Gastrocnemius medialis (tissue), 4 donors: Measurements from ENCODE around the gene ACAN. TPM values are rescaled to one million over a fixed set of nuclear protein-coding genes. Genes with fewer than 3 reads are reported as not detected.

ENCODE experiments used
- ATAC-seq, 2 donors: fragments of 150-250 bp; one replicate each; pipeline ENCODE4 v1.9.1; 2016
- DNase-seq, 2 donors: peaks; one replicate each; pipeline ENCODE4 v3.0.0-alpha.2; 2019
- H3K27ac ChIP-seq, 4 donors: fragments of 200-600 bp; sonication (generic); 1 replicate in 1 of 4; 2 replicates in 3 of 4; pipeline ENCODE4 v1.5.1; 2016 to 2018; ENCODE audit warnings: mild to moderate bottlenecking in 2 of 4, moderate library complexity in 1 of 4
- H3K27me3 ChIP-seq, 3 donors: fragments of 200-600 bp; sonication (generic) in 2 of 3; 1 replicate in 1 of 3; 2 replicates in 2 of 3; pipeline versions ENCODE4 v1.5.1 to v1.6.0; 2016 to 2019; ENCODE audit warnings: mild to moderate bottlenecking in 1 of 3, moderate library complexity in 1 of 3
- H3K36me3 ChIP-seq, 2 donors: fragments of 200-600 bp; sonication (generic) in 1 of 2; one replicate each; pipeline ENCODE4 v1.5.1; 2017 to 2018
- H3K4me1 ChIP-seq, 2 donors: fragments of 200-600 bp; sonication (generic) in 1 of 2; one replicate each; pipeline ENCODE4 v1.5.1; 2016 to 2017; ENCODE audit warnings: mild to moderate bottlenecking in 2 of 2
- H3K4me3 ChIP-seq, 4 donors: fragments of 200-600 bp; sonication (generic) in 3 of 4; 1 replicate in 1 of 4; 2 replicates in 3 of 4; pipeline ENCODE4 v1.5.1; 2016 to 2019; ENCODE audit warnings: mild to moderate bottlenecking in 2 of 4
- H3K9me3 ChIP-seq, 3 donors: fragments of 200-600 bp; sonication (generic) in 2 of 3; 1 replicate in 1 of 3; 2 replicates in 2 of 3; pipeline ENCODE4 v1.5.1; 2016 to 2019
- CTCF ChIP-seq, 5 experiments: fragments of 450-650 bp in 3 of 5; fragments of 200-600 bp in 2 of 5; sonication (generic) in 2 of 5; IDR thresholded peaks in 4 of 5; conservative IDR thresholded peaks in 1 of 5; 1 replicate in 4 of 5; 2 replicates in 1 of 5; pipeline ENCODE4 v1.5.1; 2016 to 2019; ENCODE audit warnings: antibody characterized with exemption in 5 of 5, mild to moderate bottlenecking in 3 of 5, moderate library complexity in 3 of 5
- POLR2A ChIP-seq, 2 donors: fragments of 450-650 bp; IDR thresholded peaks; one replicate each; pipeline ENCODE4 v1.6.1; 2017; ENCODE audit warnings: antibody characterized with exemption in 2 of 2, mild to moderate bottlenecking in 2 of 2, moderate library complexity in 2 of 2
- in situ Hi-C, 4 donors: fragments of 200-750 bp; cut with MboI; loops; one replicate each; pipeline versions ENCODE4 v1.15.0 to v1.8.0; 2017; ENCODE audit warnings: low sequenced_read_pairs in 4 of 4
- intact Hi-C: fragments of 100-400 bp; cut with DNase I; formaldehyde crosslinking; loops from one replicate; pipeline ENCODE4 v1.15.1; 2023; ENCODE audit warnings: low total_unique reads
- total RNA-seq, 4 donors: library from RNA; depleted of rRNA; stranded (reverse); fragments of >200 nt; gene quantifications; one replicate each; pipeline versions ENCODE4 v1.1.0 to v1.2.3, GENCODE V29; 2016

The ACAN gene
- total RNA-seq, 4 donors from 2014 or later, result 0.04 to 1.7 TPM; not detected in 2

DNA sequence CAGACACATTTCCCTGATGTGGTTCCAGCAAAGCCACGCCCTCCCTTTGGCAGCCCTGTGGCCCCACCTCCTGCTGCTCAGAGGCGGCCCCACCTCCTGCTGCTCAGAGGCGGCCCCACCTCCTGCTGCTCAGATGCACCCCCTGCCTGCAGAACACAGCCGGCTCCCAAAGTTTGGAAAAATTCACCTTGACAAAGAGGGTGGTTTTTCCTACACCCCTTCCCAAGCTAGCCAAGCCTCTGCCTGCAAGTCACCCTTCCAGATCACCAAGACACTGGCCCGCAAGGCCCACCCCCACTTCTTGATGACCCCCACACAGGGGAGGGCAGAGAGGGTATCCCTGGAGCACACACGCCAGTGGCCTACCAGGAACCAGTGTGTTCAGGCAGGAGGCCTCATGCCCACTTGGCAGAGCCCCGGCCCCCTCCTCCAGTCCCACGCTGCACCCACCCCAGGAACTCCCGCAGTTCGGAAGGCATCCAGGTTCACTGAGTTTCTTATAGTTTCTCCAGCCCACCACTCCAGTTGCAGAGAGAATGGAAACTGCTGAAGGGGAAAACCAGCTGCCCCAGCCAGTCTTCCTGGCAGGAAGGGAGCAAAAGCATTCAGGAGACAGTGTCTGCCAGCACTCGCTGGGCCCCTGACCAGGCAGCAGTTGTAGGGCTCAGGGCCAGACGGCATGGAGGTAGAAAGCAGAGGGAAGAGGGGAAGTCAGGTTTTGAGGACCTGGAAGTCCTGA is 94.4 kb downstream of the ACAN start:
- peak; percentile 52 to 77 (median 60) for TF ChIP-seq CTCF (IDR thresholded peaks at IDR 0.05 in 4 of 5, conservative IDR thresholded peaks at IDR 0.05 in 1 of 5)
- TF ChIP-seq POLR2A (IDR thresholded peaks at IDR 0.05), result no peak
- H3K9me3 ChIP-seq, result no peaks in the 10 kb centered on the region
- intact Hi-C loops (loop anchor here (5.0 kb wide), 2 partner anchors 275 kb away; partner anchors contain the start of gene AEN), in situ Hi-C loops (loop anchor here in 2 of 4 donors (10.0 kb wide), 2 partner anchors 277 to 287 kb away; no protein-coding TSS in a partner anchor)
- peaks cover 0 to 37% of the 10 kb centered on the region in 2 donors for H3K36me3 ChIP-seq
- H3K27ac ChIP-seq, result peak overlapping the region; percentile 71 to 85 (median 79)
- peaks cover 10 to 15% (median 14%) of the 10 kb centered on the region in 3 donors for H3K27me3 ChIP-seq
- peaks cover 22 to 49% of the 10 kb centered on the region in 2 donors for H3K4me1 ChIP-seq
- no peak overlapping the region for H3K4me3 ChIP-seq
- DNase-seq (peak; percentile 56 to 88), ATAC-seq (peak; percentile 43 to 62)

DNA sequence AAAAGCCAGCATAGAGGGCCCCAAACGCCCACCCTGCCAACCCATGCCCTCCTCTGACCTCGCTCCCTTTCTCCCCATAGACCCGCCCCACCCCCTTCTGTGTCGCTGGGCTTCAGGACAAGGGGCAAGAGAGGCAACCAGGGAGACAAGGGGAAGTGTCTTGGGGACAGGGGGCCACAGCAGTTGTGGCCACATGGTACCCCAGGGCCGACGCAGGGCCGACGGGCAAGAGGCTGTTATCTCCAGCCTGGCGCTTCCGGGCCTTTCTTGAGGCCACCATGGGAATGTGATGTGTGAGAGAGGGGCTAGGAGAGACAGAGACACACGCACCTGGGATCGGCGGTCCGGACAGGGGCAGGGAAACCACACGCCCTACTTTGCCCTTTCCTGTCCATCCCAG is 95.5 kb downstream of the ACAN start:
- Histone ChIP-seq H3K27ac (peak overlapping the region; percentile 34 to 85 (median 79)), H3K27me3 (peaks cover 10 to 15% (median 11%) of the 10 kb centered on the region in 3 donors), H3K4me3 (no peak overlapping the region), H3K9me3 (no peaks in the 10 kb centered on the region), H3K4me1 (peaks cover 22 to 48% of the 10 kb centered on the region in 2 donors), H3K36me3 (peaks cover 0 to 48% of the 10 kb centered on the region in 2 donors)
- ATAC-seq (no peak), DNase-seq (no peak)
- in situ Hi-C loops, result loop anchor here in 2 of 4 donors (10.0 kb wide), 2 partner anchors 276 to 286 kb away; no protein-coding TSS in a partner anchor
- TF ChIP-seq POLR2A (IDR thresholded peaks at IDR 0.05) (no peak), CTCF (IDR thresholded peaks at IDR 0.05 in 4 of 5, conservative IDR thresholded peaks at IDR 0.05 in 1 of 5) (no peak)
- intact Hi-C loops, result loop anchor here (5.0 kb wide), 2 partner anchors 274 to 276 kb away; partner anchors contain the start of gene AEN

DNA sequence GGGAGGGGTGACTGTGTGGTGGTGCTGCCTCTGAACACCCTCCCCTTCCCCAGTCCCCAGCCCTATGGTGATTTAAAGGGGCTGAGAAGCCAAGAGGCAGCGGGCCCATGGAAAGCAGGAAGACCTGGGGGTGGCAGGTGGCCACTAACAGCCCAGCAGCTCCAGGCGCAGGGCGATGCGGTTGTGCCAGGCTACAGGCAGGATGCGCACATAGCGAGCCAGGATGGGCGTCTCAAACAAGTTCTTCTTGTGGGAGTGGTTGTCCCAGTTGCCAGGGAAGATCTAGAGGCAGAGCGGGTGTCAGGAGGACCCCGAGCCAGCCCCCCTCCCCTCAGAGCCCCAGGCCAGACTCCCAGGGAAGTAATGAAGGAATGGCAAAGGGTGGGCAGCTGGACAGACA is 96.0 kb downstream of the ACAN start:
- Histone ChIP-seq H3K27ac (peak overlapping the region; percentile 74 to 85 (median 79)), H3K36me3 (peaks cover 0 to 53% of the 10 kb centered on the region in 2 donors)
- intact Hi-C loops, result loop anchor here (5.0 kb wide), 2 partner anchors 273 to 277 kb away; partner anchors contain the start of gene AEN

More for the DNA sequence above, 96.0 kb downstream of the ACAN start:
- DNase-seq, result no peak
- Histone ChIP-seq H3K4me1 (peaks cover 22 to 50% of the 10 kb centered on the region in 2 donors), H3K9me3 (no peaks in the 10 kb centered on the region), H3K27me3 (peaks cover 7 to 11% (median 10%) of the 10 kb centered on the region in 3 donors), H3K4me3 (no peak overlapping the region)
- ATAC-seq, result no peak
- no peak for TF ChIP-seq CTCF (IDR thresholded peaks at IDR 0.05 in 4 of 5, conservative IDR thresholded peaks at IDR 0.05 in 1 of 5)
- TF ChIP-seq POLR2A (IDR thresholded peaks at IDR 0.05), result no peak
- in situ Hi-C loops, result loop anchor here in 2 of 4 donors (10.0 kb wide), 2 partner anchors 276 to 286 kb away; no protein-coding TSS in a partner anchor
